ENCODE results near the gene WDR4.

DNA sequence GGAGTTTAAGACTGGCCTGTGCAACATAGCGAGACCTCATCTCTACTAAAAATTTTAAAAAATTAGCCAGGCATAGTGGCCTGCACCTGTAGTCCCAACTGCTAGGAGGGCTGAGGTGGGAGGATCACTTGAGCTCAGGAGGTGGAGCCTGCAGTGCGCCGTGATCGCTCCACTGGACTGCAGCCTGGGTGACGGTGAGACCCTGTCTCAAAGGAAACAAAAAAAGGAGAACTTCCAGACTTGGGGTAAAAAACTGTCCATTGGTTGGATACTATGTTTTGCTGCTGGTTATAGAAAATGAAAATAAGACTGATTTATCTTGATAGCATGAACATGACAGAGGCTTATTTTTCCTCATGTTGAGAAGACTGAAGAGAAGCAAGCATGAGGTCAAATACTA is 79.4 kb downstream of the WDR4 start:
- TF ChIP-seq, protein P1, sequence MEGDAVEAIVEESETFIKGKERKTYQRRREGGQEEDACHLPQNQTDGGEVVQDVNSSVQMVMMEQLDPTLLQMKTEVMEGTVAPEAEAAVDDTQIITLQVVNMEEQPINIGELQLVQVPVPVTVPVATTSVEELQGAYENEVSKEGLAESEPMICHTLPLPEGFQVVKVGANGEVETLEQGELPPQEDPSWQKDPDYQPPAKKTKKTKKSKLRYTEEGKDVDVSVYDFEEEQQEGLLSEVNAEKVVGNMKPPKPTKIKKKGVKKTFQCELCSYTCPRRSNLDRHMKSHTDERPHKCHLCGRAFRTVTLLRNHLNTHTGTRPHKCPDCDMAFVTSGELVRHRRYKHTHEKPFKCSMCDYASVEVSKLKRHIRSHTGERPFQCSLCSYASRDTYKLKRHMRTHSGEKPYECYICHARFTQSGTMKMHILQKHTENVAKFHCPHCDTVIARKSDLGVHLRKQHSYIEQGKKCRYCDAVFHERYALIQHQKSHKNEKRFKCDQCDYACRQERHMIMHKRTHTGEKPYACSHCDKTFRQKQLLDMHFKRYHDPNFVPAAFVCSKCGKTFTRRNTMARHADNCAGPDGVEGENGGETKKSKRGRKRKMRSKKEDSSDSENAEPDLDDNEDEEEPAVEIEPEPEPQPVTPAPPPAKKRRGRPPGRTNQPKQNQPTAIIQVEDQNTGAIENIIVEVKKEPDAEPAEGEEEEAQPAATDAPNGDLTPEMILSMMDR (IDR thresholded peaks at IDR 0.05 in 2 of 3, conservative IDR thresholded peaks at IDR 0.05 in 1 of 3; ENCODE audit: insufficient read depth in 2 of 3, low read depth in 1 of 3, low read length in 3 of 3): no peak
- no peak for TF ChIP-seq ZNF41 (CRISPR knock-in tag; conservative IDR thresholded peaks at IDR 0.05)
- no peak for TF ChIP-seq SMC3 (conservative IDR thresholded peaks at IDR 0.05; ENCODE audit: insufficient read depth, low read depth, low read length)
